Hepatocyte (in vitro differentiated cells): ENCODE data around the gene CCDC74A.
"Not testable (repeated sequence)": the region's sequence is repeated elsewhere in the genome, so short reads cannot be mapped to it uniquely, and the experiment has no call there.

Source experiments
- EZH2 ChIP-seq: fragments of 200-600 bp; sonication (generic); IDR thresholded peaks from 2 replicates; pipeline ENCODE4 v1.6.1; 2016; ENCODE audit warnings: antibody characterized with exemption, mild to moderate bottlenecking, borderline replicate concordance
- EZH2phosphoT487 ChIP-seq: fragments of 200-600 bp; sonication (generic); IDR thresholded peaks from one replicate; pipeline ENCODE4 v1.6.1; 2018; ENCODE audit warnings: antibody characterized with exemption, mild to moderate bottlenecking, low read depth, moderate library complexity; ENCODE audit not compliant: unreplicated experiment, severe bottlenecking
- TF ChIP-seq, protein P1 (sequence below): fragments of 200-600 bp; sonication (generic); IDR thresholded peaks from 2 replicates; pipeline ENCODE4 v1.5.1; 2016; ENCODE audit warnings: antibody characterized with exemption, mild to moderate bottlenecking; ENCODE audit not compliant: poor library complexity

DNA sequence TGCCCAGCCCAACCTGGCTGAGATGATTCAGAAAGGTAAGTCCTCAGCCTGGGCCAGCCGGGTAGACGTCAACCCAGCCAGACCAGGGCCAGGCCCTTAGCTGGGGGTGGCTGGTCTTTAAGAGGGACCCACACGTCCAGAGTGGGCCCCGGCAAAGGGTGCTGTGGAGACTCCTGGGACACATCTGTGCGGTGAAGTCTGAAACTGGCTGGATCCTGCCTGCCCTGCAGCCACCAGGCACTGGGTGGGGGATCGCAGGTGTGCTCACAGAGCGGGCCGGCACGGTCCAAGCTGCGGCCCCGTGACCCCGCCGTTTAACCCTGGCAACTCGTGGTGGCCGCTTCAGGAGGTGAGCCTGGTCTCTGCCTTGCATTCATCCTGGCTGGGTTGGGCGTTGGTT lies 9.8 kb upstream of the CCDC74A start:
- not testable (repeated sequence) for TF ChIP-seq EZH2, EZH2phosphoT487
- TF ChIP-seq, protein P1, sequence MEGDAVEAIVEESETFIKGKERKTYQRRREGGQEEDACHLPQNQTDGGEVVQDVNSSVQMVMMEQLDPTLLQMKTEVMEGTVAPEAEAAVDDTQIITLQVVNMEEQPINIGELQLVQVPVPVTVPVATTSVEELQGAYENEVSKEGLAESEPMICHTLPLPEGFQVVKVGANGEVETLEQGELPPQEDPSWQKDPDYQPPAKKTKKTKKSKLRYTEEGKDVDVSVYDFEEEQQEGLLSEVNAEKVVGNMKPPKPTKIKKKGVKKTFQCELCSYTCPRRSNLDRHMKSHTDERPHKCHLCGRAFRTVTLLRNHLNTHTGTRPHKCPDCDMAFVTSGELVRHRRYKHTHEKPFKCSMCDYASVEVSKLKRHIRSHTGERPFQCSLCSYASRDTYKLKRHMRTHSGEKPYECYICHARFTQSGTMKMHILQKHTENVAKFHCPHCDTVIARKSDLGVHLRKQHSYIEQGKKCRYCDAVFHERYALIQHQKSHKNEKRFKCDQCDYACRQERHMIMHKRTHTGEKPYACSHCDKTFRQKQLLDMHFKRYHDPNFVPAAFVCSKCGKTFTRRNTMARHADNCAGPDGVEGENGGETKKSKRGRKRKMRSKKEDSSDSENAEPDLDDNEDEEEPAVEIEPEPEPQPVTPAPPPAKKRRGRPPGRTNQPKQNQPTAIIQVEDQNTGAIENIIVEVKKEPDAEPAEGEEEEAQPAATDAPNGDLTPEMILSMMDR, result not testable (repeated sequence)
